ENCODE results near the gene DAPK1. TPM values are rescaled to one million over a fixed set of nuclear protein-coding genes. Genes with fewer than 3 reads are reported as not detected.
"Not testable (repeated sequence)": the region's sequence is repeated elsewhere in the genome, so short reads cannot be mapped to it uniquely, and the experiment has no call there.

The DAPK1 gene
- total RNA-seq, 2 experiments from 2014 or later = 3.9 to 5.6 TPM

GRCh38 chr9:87733273-87734052, 235.8 kb downstream of the DAPK1 start:
- DNase-seq (no peak), ATAC-seq (no peak)
- peaks cover 21% of the 10 kb centered on the region for H3K4me1 Mint-ChIP-seq
- H3K27ac Mint-ChIP-seq = no peak overlapping the region
- no peaks in the 10 kb centered on the region for H3K9me3 Mint-ChIP-seq (ENCODE audit: low read depth)
- no peak overlapping the region for H3K4me3 Mint-ChIP-seq
- peaks cover 5% of the 10 kb centered on the region for H3K27me3 Mint-ChIP-seq
- intact Hi-C loops (cut with DNase I, micrococcal nuclease) = no loop called here
- H3K36me3 Mint-ChIP-seq (ENCODE audit: low read depth) = peaks cover 8% of the 10 kb centered on the region
- ChIA-PET POLR2A (no interaction called here), CTCF (interaction anchor here (1.3 to 1.4 kb wide), 2 partner anchors 19 to 71 kb away, joined by 3 to 4 read pairs; no protein-coding TSS in a partner anchor)

DNA sequence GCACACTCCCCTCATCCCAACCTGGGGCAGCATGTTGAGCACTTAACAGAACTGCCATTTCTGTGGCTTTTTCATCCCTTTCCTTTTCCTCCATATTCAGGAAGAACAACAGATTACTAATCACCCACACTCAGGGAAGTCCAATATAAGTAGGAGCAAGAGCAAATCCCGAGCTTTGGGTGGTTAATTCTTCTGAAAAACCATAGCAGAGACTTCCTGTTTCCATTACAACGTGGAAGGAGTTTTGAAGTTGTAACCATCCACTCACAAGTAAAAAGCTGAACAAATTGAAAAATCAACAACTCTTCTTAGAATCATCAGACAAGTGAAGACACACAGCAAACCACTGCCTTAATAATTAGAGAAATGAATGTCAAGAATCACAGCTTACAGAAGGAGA, 236.4 kb downstream of the DAPK1 start:
- ChIA-PET CTCF (interaction anchor here (1.3 kb wide), 1 partner anchor 72 kb away, joined by 3 read pairs; no protein-coding TSS in a partner anchor), POLR2A (no interaction called here)
- no peak overlapping the region for H3K4me3 Mint-ChIP-seq
- peaks cover 14% of the 10 kb centered on the region for H3K4me1 Mint-ChIP-seq
- no peak overlapping the region for H3K27ac Mint-ChIP-seq
- no peaks in the 10 kb centered on the region for H3K9me3 Mint-ChIP-seq (ENCODE audit: low read depth)
- H3K36me3 Mint-ChIP-seq (ENCODE audit: low read depth) = peaks cover 8% of the 10 kb centered on the region
- intact Hi-C loops (cut with DNase I, micrococcal nuclease) = no loop called here
- DNase-seq (no peak), ATAC-seq (no peak)
- peaks cover 5% of the 10 kb centered on the region for H3K27me3 Mint-ChIP-seq

GRCh38 chr9:87739546-87739945, 241.9 kb downstream of the DAPK1 start:
- Mint-ChIP-seq H3K9me3 (ENCODE audit: low read depth) (peaks cover 4% of the 10 kb centered on the region), H3K27me3 (peaks cover 6% of the 10 kb centered on the region), H3K36me3 (ENCODE audit: low read depth) (no peaks in the 10 kb centered on the region), H3K27ac (no peak overlapping the region), H3K4me1 (peaks cover 19% of the 10 kb centered on the region), H3K4me3 (no peak overlapping the region)
- CTCF ChIA-PET = no interaction called here
- ATAC-seq (no peak), DNase-seq (no peak)
- intact Hi-C loops (cut with DNase I, micrococcal nuclease) = no loop called here
- POLR2A ChIA-PET = no interaction called here

DNA sequence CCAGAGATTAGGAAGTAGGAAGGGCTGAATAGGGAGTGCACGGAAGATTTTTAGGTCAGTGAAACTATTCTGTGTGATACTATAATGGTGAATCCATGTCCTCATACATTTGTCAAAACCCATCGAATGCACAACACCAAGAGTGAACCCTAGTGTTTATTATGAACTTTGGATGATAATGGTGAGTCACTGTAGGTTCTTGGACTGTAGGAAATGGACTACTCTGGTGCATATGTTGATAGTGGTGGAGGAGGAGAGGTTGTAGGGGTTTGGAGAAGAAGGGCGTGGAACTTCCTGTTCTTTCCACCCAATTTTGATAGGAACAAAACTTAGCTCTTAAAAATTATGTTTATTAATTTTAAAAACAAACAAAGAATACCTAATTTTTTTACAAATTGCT, 242.5 kb downstream of the DAPK1 start:
- H3K27me3 Mint-ChIP-seq = peaks cover 6% of the 10 kb centered on the region
- H3K4me3 Mint-ChIP-seq = no peak overlapping the region
- intact Hi-C loops (cut with DNase I, micrococcal nuclease) = no loop called here
- ATAC-seq = no peak
- ChIA-PET POLR2A (no interaction called here), CTCF (no interaction called here)
- peaks cover 19% of the 10 kb centered on the region for H3K4me1 Mint-ChIP-seq
- no peak overlapping the region for H3K27ac Mint-ChIP-seq
- H3K9me3 Mint-ChIP-seq (ENCODE audit: low read depth) = peaks cover 4% of the 10 kb centered on the region
- no peaks in the 10 kb centered on the region for H3K36me3 Mint-ChIP-seq (ENCODE audit: low read depth)
- DNase-seq = no peak

DNA sequence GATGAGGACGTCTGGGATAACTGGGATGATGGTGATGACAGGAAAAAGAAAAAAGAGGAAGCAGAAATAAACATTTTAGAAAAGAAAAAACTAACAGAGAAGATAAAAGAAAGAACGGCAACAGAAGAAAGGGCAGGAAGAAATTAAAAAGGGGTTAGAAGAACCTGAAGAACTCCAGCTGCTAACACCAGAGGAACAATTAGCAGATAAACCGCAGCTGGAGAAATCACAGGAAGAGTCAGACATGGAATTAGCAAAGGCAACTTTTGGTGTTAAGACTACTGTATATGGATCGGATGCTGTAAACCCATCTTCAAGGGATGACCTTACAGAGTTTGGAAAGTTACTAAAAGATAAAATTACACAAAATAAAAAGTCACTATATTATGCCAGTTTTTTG, 243.7 kb downstream of the DAPK1 start:
- CTCF ChIA-PET = interaction anchor here (1.5 kb wide), 1 partner anchor 32 kb away, joined by 4 read pairs; no protein-coding TSS in a partner anchor
- no peak overlapping the region for H3K27ac Mint-ChIP-seq
- H3K36me3 Mint-ChIP-seq (ENCODE audit: low read depth) = no peaks in the 10 kb centered on the region
- peaks cover 19% of the 10 kb centered on the region for H3K4me1 Mint-ChIP-seq
- H3K9me3 Mint-ChIP-seq (ENCODE audit: low read depth) = peaks cover 4% of the 10 kb centered on the region
- peaks cover 3% of the 10 kb centered on the region for H3K27me3 Mint-ChIP-seq
- ATAC-seq = no peak
- no peak overlapping the region for H3K4me3 Mint-ChIP-seq
- DNase-seq = no peak
- intact Hi-C loops (cut with DNase I, micrococcal nuclease) = no loop called here
- POLR2A ChIA-PET = no interaction called here

DNA sequence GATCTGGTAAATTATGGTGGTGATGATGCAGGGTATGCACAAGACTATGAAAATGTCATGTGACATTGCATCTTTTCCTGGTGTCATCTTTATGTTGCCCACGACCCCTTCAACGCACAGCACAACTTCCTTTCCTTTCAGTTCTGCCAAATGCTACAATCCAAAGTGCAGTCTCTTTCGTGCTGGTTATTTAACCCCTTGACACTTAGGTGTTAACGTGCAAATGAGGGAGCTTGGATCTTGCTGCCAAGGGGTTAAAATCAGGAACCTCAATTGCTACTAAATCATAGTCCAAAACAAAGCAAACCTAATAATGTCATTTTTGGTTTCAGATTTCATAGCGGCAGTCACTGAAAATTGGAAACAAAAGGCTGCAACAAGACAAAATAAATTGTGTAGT, 244.2 kb downstream of the DAPK1 start:
- intact Hi-C loops (cut with DNase I, micrococcal nuclease) = no loop called here
- ATAC-seq (no peak), DNase-seq (no peak)
- Mint-ChIP-seq H3K27me3 (peaks cover 4% of the 10 kb centered on the region), H3K4me3 (no peak overlapping the region), H3K27ac (no peak overlapping the region), H3K36me3 (ENCODE audit: low read depth) (no peaks in the 10 kb centered on the region), H3K4me1 (peaks cover 19% of the 10 kb centered on the region), H3K9me3 (ENCODE audit: low read depth) (peaks cover 4% of the 10 kb centered on the region)
- ChIA-PET POLR2A (no interaction called here), CTCF (interaction anchor here (1.5 kb wide), 1 partner anchor 32 kb away, joined by 4 read pairs; no protein-coding TSS in a partner anchor)

- DNase-seq = no peak
- Mint-ChIP-seq H3K27ac (no peak overlapping the region), H3K4me3 (no peak overlapping the region), H3K9me3 (ENCODE audit: low read depth) (peaks cover 4% of the 10 kb centered on the region), H3K36me3 (ENCODE audit: low read depth) (no peaks in the 10 kb centered on the region), H3K27me3 (peaks cover 6% of the 10 kb centered on the region), H3K4me1 (peaks cover 19% of the 10 kb centered on the region)
- ChIA-PET CTCF (interaction anchor here (1.5 kb wide), 1 partner anchor 30 kb away, joined by 4 read pairs; no protein-coding TSS in a partner anchor), POLR2A (no interaction called here)
- intact Hi-C loops (cut with DNase I, micrococcal nuclease) = no loop called here
- ATAC-seq = no peak
These were observed 245.3 kb downstream of the DAPK1 start for GRCh38 chr9:87742813-87743428.

DNA sequence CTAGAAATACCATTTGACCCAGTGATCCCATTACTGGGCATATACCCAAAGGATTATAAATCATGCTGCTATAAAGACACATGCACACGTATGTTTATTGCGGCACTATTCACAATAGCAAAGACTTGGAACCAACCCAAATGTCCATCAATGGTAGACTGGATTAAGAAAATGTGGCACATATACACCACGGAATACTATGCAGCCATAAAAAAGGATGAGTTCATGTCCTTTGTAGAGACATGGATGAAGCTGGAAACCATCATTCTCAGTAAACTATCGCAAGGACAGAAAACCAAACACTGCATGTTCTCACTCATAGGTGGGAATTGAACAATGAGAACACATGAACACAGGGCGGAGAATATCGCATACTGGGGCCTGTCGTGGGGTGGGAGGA, 246.6 kb downstream of the DAPK1 start:
- DNase-seq; H3K36me3 Mint-ChIP-seq (ENCODE audit: low read depth); H3K27ac Mint-ChIP-seq; H3K9me3 Mint-ChIP-seq (ENCODE audit: low read depth); H3K27me3 Mint-ChIP-seq; CTCF ChIA-PET; intact Hi-C loops (cut with DNase I, micrococcal nuclease); ATAC-seq; POLR2A ChIA-PET; H3K4me3 Mint-ChIP-seq: not testable (repeated sequence)
- peaks cover 20% of the 10 kb centered on the region for H3K4me1 Mint-ChIP-seq

DNA sequence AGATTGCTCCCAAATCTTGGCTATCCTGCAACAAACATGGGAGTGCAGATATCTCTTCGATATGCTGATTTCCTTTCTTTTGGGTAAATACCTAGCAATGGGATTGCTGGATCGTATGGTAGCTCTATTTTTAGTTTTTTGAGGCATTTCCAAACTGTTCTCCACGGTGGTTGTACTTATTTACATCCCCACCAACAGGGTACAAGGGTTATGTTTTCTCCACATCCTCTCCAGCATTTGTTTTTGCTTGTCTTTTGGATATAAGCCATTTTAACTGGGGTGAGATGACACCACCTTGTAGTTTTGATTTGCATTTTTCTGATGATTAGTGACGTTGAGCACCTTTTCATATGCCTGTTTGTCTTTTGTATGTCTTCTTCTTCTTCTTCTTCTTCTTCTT, 248.5 kb downstream of the DAPK1 start:
- Mint-ChIP-seq H3K4me3 (no peak overlapping the region), H3K9me3 (ENCODE audit: low read depth) (peaks cover 4% of the 10 kb centered on the region), H3K4me1 (peaks cover 19% of the 10 kb centered on the region), H3K27me3 (peaks cover 6% of the 10 kb centered on the region), H3K27ac (no peak overlapping the region), H3K36me3 (ENCODE audit: low read depth) (no peaks in the 10 kb centered on the region)
- no peak for ATAC-seq
- CTCF ChIA-PET = no interaction called here
- DNase-seq = no peak
- POLR2A ChIA-PET = no interaction called here
- intact Hi-C loops (cut with DNase I, micrococcal nuclease) = no loop called here

GRCh38 chr9:87748881-87749280, 251.2 kb downstream of the DAPK1 start:
- Mint-ChIP-seq H3K9me3 (ENCODE audit: low read depth) (peaks cover 6% of the 10 kb centered on the region), H3K36me3 (ENCODE audit: low read depth) (no peaks in the 10 kb centered on the region), H3K27ac (no peak overlapping the region), H3K4me3 (no peak overlapping the region), H3K4me1 (peaks cover 2% of the 10 kb centered on the region), H3K27me3 (peaks cover 6% of the 10 kb centered on the region)
- CTCF ChIA-PET = no interaction called here
- intact Hi-C loops (cut with DNase I, micrococcal nuclease) = no loop called here
- no peak for ATAC-seq
- POLR2A ChIA-PET = no interaction called here
- no peak for DNase-seq

- Mint-ChIP-seq H3K9me3 (ENCODE audit: low read depth) (peaks cover 6% of the 10 kb centered on the region), H3K36me3 (ENCODE audit: low read depth) (no peaks in the 10 kb centered on the region), H3K4me1 (peaks cover 2% of the 10 kb centered on the region), H3K4me3 (no peak overlapping the region), H3K27me3 (peaks cover 6% of the 10 kb centered on the region), H3K27ac (no peak overlapping the region)
- DNase-seq (no peak), ATAC-seq (no peak)
- intact Hi-C loops (cut with DNase I, micrococcal nuclease) = no loop called here
- ChIA-PET CTCF (no interaction called here), POLR2A (no interaction called here)
These were observed 251.8 kb downstream of the DAPK1 start for GRCh38 chr9:87749335-87750035.

DNA sequence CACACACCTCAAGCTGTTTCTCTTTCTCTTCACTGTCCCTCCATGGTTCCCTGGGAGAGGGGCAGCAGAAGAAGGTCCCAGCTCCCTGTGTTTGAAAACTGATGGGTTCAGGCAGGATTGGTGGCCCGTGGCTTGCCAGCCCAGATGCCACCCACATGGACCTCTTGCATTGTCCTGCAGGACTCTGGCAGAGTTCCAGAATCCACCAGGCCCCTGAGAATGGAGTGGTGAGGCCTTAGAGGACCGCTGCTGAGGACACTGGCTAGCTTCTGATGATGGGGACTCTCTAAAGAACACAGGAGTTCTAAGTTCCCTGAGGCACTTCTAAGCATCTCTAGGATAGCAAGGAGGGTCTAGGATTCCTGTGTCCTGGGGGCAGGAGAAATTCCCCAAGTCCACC, 253.1 kb downstream of the DAPK1 start:
- Mint-ChIP-seq H3K4me1 (peaks cover 2% of the 10 kb centered on the region), H3K36me3 (ENCODE audit: low read depth) (no peaks in the 10 kb centered on the region), H3K9me3 (ENCODE audit: low read depth) (peaks cover 6% of the 10 kb centered on the region), H3K27ac (no peak overlapping the region), H3K4me3 (no peak overlapping the region), H3K27me3 (peaks cover 6% of the 10 kb centered on the region)
- intact Hi-C loops (cut with DNase I, micrococcal nuclease) = no loop called here
- no peak for ATAC-seq
- DNase-seq = no peak
- POLR2A ChIA-PET = no interaction called here
- CTCF ChIA-PET = interaction anchor here (1.0 kb wide), 1 partner anchor 62 kb away, joined by 4 read pairs; no protein-coding TSS in a partner anchor

All from activated CD4-positive, alpha-beta T cell treated with anti-CD3 and anti-CD28 coated beads for 36 hours (primary cell).